ENCODE data around the gene MIS18A. TPM values are rescaled to one million over a fixed set of nuclear protein-coding genes. Genes with fewer than 3 reads are reported as not detected.

The MIS18A gene
- total and polyA plus RNA-seq, 4 donors, result 1.1 to 10.1 (median 2.6) TPM

- WGBS, result 67% methylated on average over 7 of the region's 7 CpGs
- Histone ChIP-seq H3K9ac (ENCODE audit: low read depth in 1 of 2, low read length in 2 of 2) (no peak overlapping the region), H3K27ac (ENCODE audit: low read depth in 1 of 2, low read length in 2 of 2) (no peak overlapping the region), H3K4me3 (ENCODE audit: low read depth in 1 of 3, low read length in 3 of 3) (no peak overlapping the region), H3K9me3 (ENCODE audit: control insufficient read depth in 4 of 4, low read length in 3 of 4) (no peaks in the 10 kb centered on the region), H3K4me1 (ENCODE audit: control insufficient read depth in 4 of 4, insufficient read depth in 4 of 4, low read length in 3 of 4) (no peaks in the 10 kb centered on the region), H3K27me3 (ENCODE audit: control insufficient read depth in 4 of 4, insufficient read depth in 4 of 4, low read length in 3 of 4) (no peaks in the 10 kb centered on the region), H3K36me3 (ENCODE audit: control insufficient read depth in 4 of 4, insufficient read depth in 3 of 4, low read depth in 1 of 4, low read length in 3 of 4) (no peaks in the 10 kb centered on the region)
- TF ChIP-seq NR2F2 (IDR thresholded peaks at IDR 0.05) (no peak), RXRA (IDR thresholded peaks at IDR 0.05) (no peak), FOXA1 (IDR thresholded peaks at IDR 0.05) (no peak)
- no peak for DNase-seq (ENCODE audit: low spot score)
These were observed 25.6 kb downstream of the MIS18A start for GRCh38 chr21:32253215-32253641.

- Histone ChIP-seq H3K4me3 (ENCODE audit: low read depth in 1 of 3, low read length in 3 of 3) (no peak overlapping the region), H3K9me3 (ENCODE audit: control insufficient read depth in 4 of 4, low read length in 3 of 4) (no peaks in the 10 kb centered on the region), H3K27me3 (ENCODE audit: control insufficient read depth in 4 of 4, insufficient read depth in 4 of 4, low read length in 3 of 4) (no peaks in the 10 kb centered on the region), H3K9ac (ENCODE audit: low read depth in 1 of 2, low read length in 2 of 2) (no peak overlapping the region), H3K4me1 (ENCODE audit: control insufficient read depth in 4 of 4, insufficient read depth in 4 of 4, low read length in 3 of 4) (no peaks in the 10 kb centered on the region), H3K27ac (ENCODE audit: low read depth in 1 of 2, low read length in 2 of 2) (no peak overlapping the region), H3K36me3 (ENCODE audit: control insufficient read depth in 4 of 4, insufficient read depth in 3 of 4, low read depth in 1 of 4, low read length in 3 of 4) (no peaks in the 10 kb centered on the region)
- TF ChIP-seq YY1 (IDR thresholded peaks at IDR 0.05) (no peak), EGR1 (IDR thresholded peaks at IDR 0.05; ENCODE audit: low read depth in 2 of 2) (no peak), RAD21 (IDR thresholded peaks at IDR 0.05) (no peak)
- DNase-seq (ENCODE audit: low spot score), result no peak
These were observed 26.7 kb downstream of the MIS18A start for GRCh38 chr21:32252136-32252535.

- 79% methylated on average over 15 of the region's 15 CpGs for WGBS
- Histone ChIP-seq H3K27ac (ENCODE audit: low read depth in 1 of 2, low read length in 2 of 2) (no peak overlapping the region), H3K36me3 (ENCODE audit: control insufficient read depth in 4 of 4, insufficient read depth in 3 of 4, low read depth in 1 of 4, low read length in 3 of 4) (no peaks in the 10 kb centered on the region), H3K4me1 (ENCODE audit: control insufficient read depth in 4 of 4, insufficient read depth in 4 of 4, low read length in 3 of 4) (no peaks in the 10 kb centered on the region), H3K27me3 (ENCODE audit: control insufficient read depth in 4 of 4, insufficient read depth in 4 of 4, low read length in 3 of 4) (no peaks in the 10 kb centered on the region), H3K4me3 (ENCODE audit: low read depth in 1 of 3, low read length in 3 of 3) (no peak overlapping the region), H3K9me3 (ENCODE audit: control insufficient read depth in 4 of 4, low read length in 3 of 4) (no peaks in the 10 kb centered on the region), H3K9ac (ENCODE audit: low read depth in 1 of 2, low read length in 2 of 2) (no peak overlapping the region)
- no peak for DNase-seq (ENCODE audit: low spot score)
- TF ChIP-seq JUND (IDR thresholded peaks at IDR 0.05) (no peak), HNF4G (IDR thresholded peaks at IDR 0.05) (no peak), RAD21 (IDR thresholded peaks at IDR 0.05) (no peak), FOXA2 (IDR thresholded peaks at IDR 0.05) (no peak), ATF3 (IDR thresholded peaks at IDR 0.05) (no peak), MAX (IDR thresholded peaks at IDR 0.05) (no peak), GABPA (IDR thresholded peaks at IDR 0.05 in 1 of 2, conservative IDR thresholded peaks at IDR 0.05 in 1 of 2) (no peak), ZBTB33 (IDR thresholded peaks at IDR 0.05) (no peak), REST (IDR thresholded peaks at IDR 0.05) (no peak), TAF1 (conservative IDR thresholded peaks at IDR 0.05) (no peak), RXRA (IDR thresholded peaks at IDR 0.05) (no peak), FOXA1 (IDR thresholded peaks at IDR 0.05) (no peak), EGR1 (IDR thresholded peaks at IDR 0.05; ENCODE audit: low read depth in 2 of 2) (no peak), HNF4A (conservative IDR thresholded peaks at IDR 0.05) (no peak), NR2F2 (IDR thresholded peaks at IDR 0.05) (no peak), CTCF (IDR thresholded peaks at IDR 0.05; ENCODE audit: low read depth, low read length, missing input control) (no peak), YY1 (IDR thresholded peaks at IDR 0.05) (no peak), SP1 (IDR thresholded peaks at IDR 0.05) (no peak)
These were observed 29.2 kb downstream of the MIS18A start for GRCh38 chr21:32249511-32250280.

All from liver (tissue), 9 donors.